ENCODE measurements around the gene MRC1.

MRC1 gene

GRCh38 chr10:17859492-17860156 lies 50.5 kb downstream of the MRC1 start:
- H3K36me3 ChIP-seq (replicated peaks), result no peaks in the 10 kb centered on the region
- no peak for DNase-seq
- TF ChIP-seq CTCF (IDR thresholded peaks at IDR 0.05; ENCODE audit: low read depth, low read length, missing control alignments), result no peak
- H3K27ac ChIP-seq, result no peak overlapping the region
- in situ Hi-C loops (cut with HindIII; ENCODE audit: low pct_ligation_motif_present, low sequenced_read_pairs), result no loop called here
- H3K27me3 ChIP-seq (replicated peaks), result no peaks in the 10 kb centered on the region
- H3K4me3 ChIP-seq (ENCODE audit: low read depth, low read length), result no peak overlapping the region

GRCh38 chr10:17861760-17862159 lies 52.6 kb downstream of the MRC1 start:
- H3K4me3 ChIP-seq (ENCODE audit: low read depth, low read length), result no peak overlapping the region
- no peak for DNase-seq
- no peaks in the 10 kb centered on the region for H3K36me3 ChIP-seq (replicated peaks)
- in situ Hi-C loops (cut with HindIII; ENCODE audit: low pct_ligation_motif_present, low sequenced_read_pairs), result no loop called here
- TF ChIP-seq CTCF (IDR thresholded peaks at IDR 0.05; ENCODE audit: low read depth, low read length, missing control alignments), result no peak
- no peak overlapping the region for H3K27ac ChIP-seq
- H3K27me3 ChIP-seq (replicated peaks), result no peaks in the 10 kb centered on the region

GRCh38 chr10:17865351-17865750 lies 56.2 kb downstream of the MRC1 start:
- TF ChIP-seq CTCF (IDR thresholded peaks at IDR 0.05; ENCODE audit: low read depth, low read length, missing control alignments), result no peak
- in situ Hi-C loops (cut with HindIII; ENCODE audit: low pct_ligation_motif_present, low sequenced_read_pairs), result no loop called here

GRCh38 chr10:17866346-17866745 lies 57.2 kb downstream of the MRC1 start:
- Histone ChIP-seq H3K27ac (no peak overlapping the region), H3K27me3 (replicated peaks) (no peaks in the 10 kb centered on the region), H3K36me3 (replicated peaks) (no peaks in the 10 kb centered on the region), H3K4me3 (ENCODE audit: low read depth, low read length) (no peak overlapping the region)
- DNase-seq, result no peak
- TF ChIP-seq CTCF (IDR thresholded peaks at IDR 0.05; ENCODE audit: low read depth, low read length, missing control alignments), result no peak
- in situ Hi-C loops (cut with HindIII; ENCODE audit: low pct_ligation_motif_present, low sequenced_read_pairs), result no loop called here

More at GRCh38 chr10:17865351-17865750, 56.2 kb downstream of the MRC1 start:
- Histone ChIP-seq H3K36me3 (replicated peaks) (no peaks in the 10 kb centered on the region), H3K27ac (no peak overlapping the region), H3K4me3 (ENCODE audit: low read depth, low read length) (no peak overlapping the region), H3K27me3 (replicated peaks) (no peaks in the 10 kb centered on the region)
- DNase-seq, result no peak

- no peak for DNase-seq
- in situ Hi-C loops (cut with HindIII; ENCODE audit: low pct_ligation_motif_present, low sequenced_read_pairs), result no loop called here
- Histone ChIP-seq H3K27ac (no peak overlapping the region), H3K27me3 (replicated peaks) (no peaks in the 10 kb centered on the region), H3K4me3 (ENCODE audit: low read depth, low read length) (no peak overlapping the region), H3K36me3 (replicated peaks) (no peaks in the 10 kb centered on the region)
- no peak for TF ChIP-seq CTCF (IDR thresholded peaks at IDR 0.05; ENCODE audit: low read depth, low read length, missing control alignments)
These were observed 57.9 kb downstream of the MRC1 start for GRCh38 chr10:17867056-17867455.

- Histone ChIP-seq H3K36me3 (replicated peaks) (no peaks in the 10 kb centered on the region), H3K4me3 (ENCODE audit: low read depth, low read length) (no peak overlapping the region), H3K27me3 (replicated peaks) (no peaks in the 10 kb centered on the region), H3K27ac (no peak overlapping the region)
- no peak for TF ChIP-seq CTCF (IDR thresholded peaks at IDR 0.05; ENCODE audit: low read depth, low read length, missing control alignments)
- no peak for DNase-seq
- in situ Hi-C loops (cut with HindIII; ENCODE audit: low pct_ligation_motif_present, low sequenced_read_pairs), result no loop called here
These were observed 61.9 kb downstream of the MRC1 start for GRCh38 chr10:17871036-17871435.
